Measurements from ENCODE around the gene C10orf105.
A peak's percentile ranks its signal among the peaks of the same experiment; 100 is the strongest.

The C10orf105 gene

GRCh38 chr10:71763352-71764127, 44.0 kb upstream of the C10orf105 start:
- TF ChIP-seq, protein P1, sequence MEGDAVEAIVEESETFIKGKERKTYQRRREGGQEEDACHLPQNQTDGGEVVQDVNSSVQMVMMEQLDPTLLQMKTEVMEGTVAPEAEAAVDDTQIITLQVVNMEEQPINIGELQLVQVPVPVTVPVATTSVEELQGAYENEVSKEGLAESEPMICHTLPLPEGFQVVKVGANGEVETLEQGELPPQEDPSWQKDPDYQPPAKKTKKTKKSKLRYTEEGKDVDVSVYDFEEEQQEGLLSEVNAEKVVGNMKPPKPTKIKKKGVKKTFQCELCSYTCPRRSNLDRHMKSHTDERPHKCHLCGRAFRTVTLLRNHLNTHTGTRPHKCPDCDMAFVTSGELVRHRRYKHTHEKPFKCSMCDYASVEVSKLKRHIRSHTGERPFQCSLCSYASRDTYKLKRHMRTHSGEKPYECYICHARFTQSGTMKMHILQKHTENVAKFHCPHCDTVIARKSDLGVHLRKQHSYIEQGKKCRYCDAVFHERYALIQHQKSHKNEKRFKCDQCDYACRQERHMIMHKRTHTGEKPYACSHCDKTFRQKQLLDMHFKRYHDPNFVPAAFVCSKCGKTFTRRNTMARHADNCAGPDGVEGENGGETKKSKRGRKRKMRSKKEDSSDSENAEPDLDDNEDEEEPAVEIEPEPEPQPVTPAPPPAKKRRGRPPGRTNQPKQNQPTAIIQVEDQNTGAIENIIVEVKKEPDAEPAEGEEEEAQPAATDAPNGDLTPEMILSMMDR (IDR thresholded peaks at IDR 0.05; ENCODE audit: low read depth, low read length, missing control alignments) = no peak
- no peak overlapping the region for H3K4me3 ChIP-seq (ENCODE audit: low read depth, low read length)
- no peak for DNase-seq (ENCODE audit: low read depth)

GRCh38 chr10:71762324-71762723, 42.7 kb upstream of the C10orf105 start:
- TF ChIP-seq, protein P1 (IDR thresholded peaks at IDR 0.05; ENCODE audit: low read depth, low read length, missing control alignments) = no peak
- H3K4me3 ChIP-seq (ENCODE audit: low read depth, low read length) = no peak overlapping the region
- no peak for DNase-seq (ENCODE audit: low read depth)

DNA sequence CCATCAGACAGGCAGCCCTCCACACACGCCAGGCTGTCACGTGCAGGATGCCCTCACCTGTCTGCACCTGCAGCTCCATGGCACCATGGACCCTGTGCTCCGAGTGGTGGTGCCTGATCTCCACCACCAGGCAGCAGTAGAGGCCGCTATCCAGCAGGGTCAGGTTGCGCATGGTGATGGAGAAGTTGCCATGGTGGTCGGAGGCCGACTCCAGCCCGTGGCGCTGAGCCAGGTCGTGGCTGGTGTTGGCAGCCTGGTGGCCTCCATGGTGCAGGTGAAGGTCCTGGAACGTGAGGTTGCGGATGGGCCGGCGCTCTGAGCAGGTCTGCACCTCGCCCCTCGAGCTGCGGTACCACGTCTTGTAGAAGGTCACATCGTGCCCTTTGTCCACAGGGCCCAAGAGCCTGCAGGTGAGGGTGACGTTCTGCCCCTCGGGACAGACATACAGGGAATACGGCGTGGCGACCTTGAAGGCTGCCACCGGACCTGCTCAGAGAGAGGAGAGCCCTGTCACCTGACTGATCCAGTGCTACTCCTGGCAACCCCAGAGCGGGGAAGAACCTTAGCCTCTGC, 42.0 kb upstream of the C10orf105 start:
- no peak overlapping the region for H3K4me3 ChIP-seq (ENCODE audit: low read depth, low read length)
- DNase-seq (ENCODE audit: low read depth) = no peak
- TF ChIP-seq, protein P1 (IDR thresholded peaks at IDR 0.05; ENCODE audit: low read depth, low read length, missing control alignments) = peak; percentile 34

DNA sequence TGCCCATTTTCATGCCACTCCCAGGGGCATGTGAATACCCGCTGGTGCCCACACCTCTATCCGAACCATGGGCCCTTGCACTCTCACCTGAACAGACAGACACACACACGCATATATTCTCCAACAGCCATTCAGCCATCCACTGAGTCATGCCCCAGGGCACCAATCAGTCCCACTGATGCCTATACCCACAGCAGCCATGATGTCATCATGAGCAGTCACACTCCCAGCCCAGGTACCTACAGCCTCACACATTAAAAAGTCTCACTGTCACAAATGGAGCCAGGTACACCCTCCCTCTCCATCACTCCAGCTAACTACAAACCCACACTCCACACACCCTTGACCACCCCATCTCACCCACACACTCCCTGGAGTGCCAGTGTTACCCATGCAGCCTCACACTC, 41.5 kb upstream of the C10orf105 start:
- no peak overlapping the region for H3K4me3 ChIP-seq (ENCODE audit: low read depth, low read length)

GRCh38 chr10:71757399-71757922, 37.9 kb upstream of the C10orf105 start:
- no peak overlapping the region for H3K4me3 ChIP-seq (ENCODE audit: low read depth, low read length)
- DNase-seq (ENCODE audit: low read depth) = no peak
- TF ChIP-seq, protein P1 (IDR thresholded peaks at IDR 0.05; ENCODE audit: low read depth, low read length, missing control alignments) = no peak

More for the DNA sequence above, 41.5 kb upstream of the C10orf105 start:
- DNase-seq (ENCODE audit: low read depth) = no peak
- TF ChIP-seq, protein P1 (IDR thresholded peaks at IDR 0.05; ENCODE audit: low read depth, low read length, missing control alignments) = no peak

DNA sequence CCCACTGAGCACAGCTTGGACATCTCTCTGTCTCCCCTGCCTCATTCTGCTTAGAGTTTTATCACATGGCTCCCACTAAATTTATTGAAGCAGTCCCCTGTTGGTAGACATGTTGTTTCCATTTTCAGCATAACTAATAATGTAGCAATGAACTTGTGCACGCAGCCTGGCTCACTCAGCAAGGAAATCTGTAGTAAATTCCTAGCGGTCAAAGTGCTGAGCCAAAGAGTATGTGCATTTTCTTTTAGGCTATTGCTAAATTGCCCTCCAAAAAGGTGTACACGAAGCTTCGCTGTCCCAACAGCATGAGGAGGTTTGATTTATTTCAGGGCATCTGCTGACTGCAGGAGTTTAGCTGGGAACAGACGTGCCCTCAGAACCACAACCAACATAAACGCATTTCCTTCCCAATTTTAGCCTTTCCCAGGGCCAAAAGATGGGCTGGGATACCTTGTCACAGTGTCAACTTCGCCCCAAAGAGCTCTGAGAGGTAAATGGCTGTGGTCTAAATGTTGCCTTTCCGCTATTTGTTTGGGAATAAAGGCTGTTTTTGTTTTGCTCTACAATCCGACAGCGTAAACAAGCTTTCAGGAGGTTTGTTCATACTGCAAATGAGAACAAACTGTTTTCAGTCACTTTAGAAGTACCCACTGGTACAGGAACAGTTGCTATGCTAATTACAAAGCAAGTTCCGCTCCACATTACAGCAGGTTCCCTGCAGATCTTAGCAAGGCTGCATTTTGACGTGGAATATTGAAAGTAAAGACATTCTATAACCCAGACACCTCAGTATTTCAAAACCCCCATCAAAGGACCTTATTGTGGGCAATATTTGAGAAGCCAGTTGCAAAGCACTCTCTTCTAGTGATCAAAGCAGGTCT, 37.0 kb upstream of the C10orf105 start:
- no peak overlapping the region for H3K4me3 ChIP-seq (ENCODE audit: low read depth, low read length)
- TF ChIP-seq, protein P1 (IDR thresholded peaks at IDR 0.05; ENCODE audit: low read depth, low read length, missing control alignments) = no peak
- no peak for DNase-seq (ENCODE audit: low read depth)

Measured in GM12864 (cell line).